NCI-H128 (cell line): ENCODE results near the gene TCEA3.

Experiments
- DNase-seq: peaks from one replicate; lab custom pipeline; 2025; ENCODE audit not compliant: unreplicated experiment; lab: John Stamatoyannopoulos, UW

The TCEA3 gene

DNA sequence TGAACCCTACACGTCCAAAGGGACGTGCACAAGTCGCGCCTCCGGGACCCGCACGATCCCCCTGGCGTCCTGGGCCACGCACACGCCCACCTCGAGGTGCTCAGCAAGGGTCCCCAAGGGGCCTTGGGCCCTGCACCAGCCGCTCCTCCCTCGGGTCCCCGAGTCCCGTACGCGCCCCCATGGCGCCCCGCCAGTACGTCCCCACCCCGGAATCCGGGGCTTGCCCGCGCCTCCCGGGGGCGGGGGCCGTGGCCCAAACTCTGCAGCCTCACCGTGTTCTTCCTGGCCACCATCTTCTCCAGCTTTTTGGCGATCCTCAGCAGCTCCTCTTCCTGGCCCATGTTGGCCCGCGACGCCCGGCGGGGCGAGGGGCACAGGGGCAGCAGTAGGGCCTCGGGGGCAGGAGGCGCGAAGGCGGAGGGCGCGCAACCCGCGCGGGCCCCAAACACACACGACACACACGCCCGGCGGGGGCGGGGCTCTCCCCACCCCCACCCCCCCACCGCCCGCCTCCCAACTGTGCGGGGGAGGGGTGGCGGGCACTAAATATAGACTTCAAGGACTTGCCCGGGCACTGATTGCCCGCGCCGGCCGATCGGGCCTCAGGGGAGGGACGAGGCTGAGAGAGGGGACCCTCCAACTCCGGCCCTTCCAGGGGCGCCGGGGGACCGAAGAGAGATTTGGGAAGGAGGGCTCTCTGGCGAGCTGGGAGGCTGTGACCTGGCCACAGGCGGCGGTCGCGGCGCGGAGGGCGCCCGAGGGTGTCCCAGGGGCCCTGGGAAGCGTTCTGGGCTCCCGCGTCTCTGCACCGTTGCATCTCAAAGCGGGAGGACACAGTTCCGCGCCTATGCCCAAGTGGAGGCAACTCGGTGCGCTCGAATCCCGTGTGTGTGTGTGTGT, at the start of gene TCEA3:
TSS of gene TCEA3 (minus strand) at position 456 of the 900 bp plus-strand sequence. CDS start at position 341, 115 bp downstream.
- DNase-seq, result no peak

GRCh38 chr1:23473037-23473800, 48.7 kb upstream of the TCEA3 start:
- DNase-seq, result no peak

- no peak for DNase-seq
Measured at GRCh38 chr1:23472351-23473036, 47.9 kb upstream of the TCEA3 start.

DNA sequence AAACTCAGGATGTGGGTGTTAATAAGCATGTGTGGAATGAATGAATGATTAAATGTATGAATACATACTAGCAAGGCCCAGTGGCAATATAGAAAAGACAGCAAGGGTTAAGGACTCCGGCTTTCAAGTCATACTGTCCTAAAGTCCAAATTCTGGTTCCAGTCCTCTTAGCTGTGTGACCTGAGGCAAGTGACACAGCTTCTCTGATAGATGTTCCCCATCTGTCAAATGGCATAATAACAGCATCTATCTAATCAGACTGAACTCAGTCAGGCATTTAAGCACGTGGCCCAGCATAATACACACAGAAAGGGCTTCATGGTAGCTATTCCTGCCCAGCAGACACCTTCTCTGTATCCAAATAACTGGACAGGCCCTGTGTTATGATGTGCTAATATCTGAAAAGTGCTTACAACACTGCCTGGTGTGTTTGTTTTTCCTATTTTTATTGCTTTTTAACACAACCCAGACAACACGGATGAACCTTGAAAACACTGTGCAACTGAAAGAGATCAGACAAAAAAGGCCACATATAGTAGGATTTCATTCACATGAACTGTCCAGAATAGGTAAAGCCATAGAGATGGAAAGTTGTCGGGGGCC, 47.0 kb upstream of the TCEA3 start:
- no peak for DNase-seq

GRCh38 chr1:23470282-23471070, 45.9 kb upstream of the TCEA3 start:
- DNase-seq, result no peak

- DNase-seq, result no peak
Measured at GRCh38 chr1:23469372-23469982, 44.9 kb upstream of the TCEA3 start.

DNA sequence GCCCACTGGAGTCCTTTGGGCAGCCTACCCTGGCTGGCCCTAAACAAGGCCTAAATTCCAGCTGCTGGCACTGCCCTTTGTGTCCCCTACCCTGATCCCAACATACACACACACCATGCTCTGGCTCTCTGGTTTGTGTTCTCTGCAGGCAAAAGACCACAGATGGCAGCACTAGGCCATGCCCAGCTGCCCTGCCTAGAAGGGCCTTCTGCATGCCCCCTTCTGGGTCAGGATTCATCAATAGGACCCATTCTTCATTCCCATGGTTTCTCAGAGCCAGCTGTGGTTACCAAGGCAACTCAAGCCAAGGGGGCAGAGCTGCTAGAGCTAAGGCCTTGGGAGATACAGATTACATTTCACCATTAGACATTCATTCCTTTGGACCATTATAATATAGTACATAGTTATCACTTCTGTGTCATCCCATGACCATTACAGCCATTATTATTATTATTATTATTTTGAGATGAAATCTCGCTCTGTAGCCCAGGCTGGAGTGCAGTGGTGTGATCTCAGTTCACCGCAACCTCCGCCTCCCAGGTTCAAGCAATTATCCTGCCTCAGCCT, 42.0 kb upstream of the TCEA3 start:
- no peak for DNase-seq

DNA sequence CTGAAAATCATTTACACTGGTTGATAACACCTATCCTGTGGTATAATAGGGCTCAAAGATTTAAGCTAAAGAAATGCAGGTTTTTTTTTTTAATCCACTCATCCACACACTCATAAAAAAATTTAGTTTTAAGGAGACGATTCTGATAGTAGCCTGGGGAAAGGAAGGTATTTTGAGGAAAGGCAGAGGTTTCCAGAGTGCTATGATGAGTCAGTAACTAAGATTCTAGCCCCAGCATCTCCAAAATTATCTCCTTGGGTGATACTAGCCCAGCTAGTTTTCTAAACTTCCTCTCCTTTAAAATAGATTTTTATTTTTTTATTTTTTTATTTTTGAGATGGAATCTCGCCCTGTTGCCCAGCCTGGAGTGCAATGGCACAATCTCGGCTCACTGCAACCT, 38.7 kb upstream of the TCEA3 start:
- DNase-seq, result no peak

DNA sequence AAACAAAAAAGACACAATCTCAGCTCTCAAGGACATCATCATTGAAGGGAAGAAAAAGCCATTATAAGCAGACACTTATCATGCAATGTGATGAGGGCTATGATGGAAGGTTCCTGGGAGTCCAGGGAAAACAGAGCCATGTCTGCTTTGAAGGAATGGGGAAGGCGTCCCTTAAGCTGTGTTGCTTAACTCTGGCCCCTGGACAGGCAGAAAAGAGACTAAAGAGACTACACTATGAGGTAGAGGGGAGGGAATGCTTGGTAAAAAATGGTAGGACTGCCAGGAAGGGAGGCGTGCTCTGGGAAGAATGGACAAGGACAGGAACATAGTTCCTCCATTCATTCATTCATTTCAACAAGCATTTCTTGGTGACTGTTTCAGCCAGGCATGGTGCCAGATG, 38.2 kb upstream of the TCEA3 start:
- DNase-seq, result no peak

DNA sequence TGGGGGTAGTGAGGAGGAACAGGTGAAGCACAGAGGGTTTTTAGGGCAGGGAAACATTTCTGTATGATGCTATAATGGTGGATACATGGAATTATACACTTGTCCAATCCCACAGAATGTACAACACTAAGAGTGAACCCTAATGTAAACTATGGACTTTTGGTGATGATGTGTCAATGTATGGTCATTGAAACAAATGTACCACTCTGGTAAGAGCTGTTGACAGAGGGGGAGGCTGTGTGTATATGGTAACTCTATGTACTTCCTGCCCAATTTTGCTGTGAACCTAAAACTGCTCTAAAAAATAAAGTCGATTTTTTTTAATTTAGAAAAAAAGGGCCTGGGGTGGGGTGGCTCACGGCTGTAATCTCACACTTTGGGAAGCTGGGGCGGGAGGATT, 36.5 kb upstream of the TCEA3 start:
- DNase-seq, result no peak

- no peak for DNase-seq
Measured at GRCh38 chr1:23460519-23460918, 36.0 kb upstream of the TCEA3 start.

DNA sequence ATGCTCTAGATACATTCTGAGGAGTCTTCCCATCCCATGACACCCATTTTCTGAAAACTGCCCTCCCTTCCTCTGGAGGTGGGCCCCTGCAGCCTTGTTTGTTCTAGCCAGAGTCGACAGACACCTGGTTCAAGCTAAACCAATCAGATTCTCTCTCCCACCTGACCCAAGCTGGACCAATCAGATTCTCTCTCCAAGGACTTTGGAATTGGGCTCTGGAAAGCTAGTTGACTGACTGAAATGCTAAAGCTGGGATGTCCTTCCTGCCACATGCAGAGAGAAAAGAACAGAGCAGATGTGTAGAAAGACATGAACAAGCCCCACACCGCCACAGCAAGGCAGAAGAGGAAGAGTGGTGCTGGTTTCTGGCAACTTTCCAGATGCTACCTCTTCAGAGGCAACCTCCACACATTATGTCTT, 34.8 kb upstream of the TCEA3 start:
- DNase-seq, result no peak

- no peak for DNase-seq
Measured at GRCh38 chr1:23456226-23456625, 31.7 kb upstream of the TCEA3 start.

- no peak for DNase-seq
Measured at GRCh38 chr1:23453455-23454000, 29.0 kb upstream of the TCEA3 start.

GRCh38 chr1:23452011-23452411, 27.5 kb upstream of the TCEA3 start:
- DNase-seq, result no peak

DNA sequence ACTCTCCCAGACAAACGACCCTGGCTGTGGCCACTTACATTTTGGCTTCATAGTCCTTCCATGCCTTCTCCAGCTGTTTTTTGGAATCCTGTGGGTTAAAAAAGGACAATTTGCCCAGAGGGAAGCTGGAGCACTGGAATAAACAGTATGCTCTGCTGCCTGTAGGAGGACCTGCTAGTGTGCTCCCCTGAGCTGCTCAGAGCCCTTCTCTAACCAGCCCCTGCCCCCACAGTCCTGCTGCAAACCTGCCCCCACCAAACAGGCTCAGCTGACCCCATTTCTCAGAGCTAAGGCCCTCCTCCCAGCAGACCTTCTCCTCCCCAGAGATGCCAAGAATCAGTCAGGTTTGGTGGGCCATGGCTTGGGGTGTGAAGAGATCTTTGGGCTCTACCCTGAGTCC, 26.9 kb upstream of the TCEA3 start:
- no peak for DNase-seq

DNA sequence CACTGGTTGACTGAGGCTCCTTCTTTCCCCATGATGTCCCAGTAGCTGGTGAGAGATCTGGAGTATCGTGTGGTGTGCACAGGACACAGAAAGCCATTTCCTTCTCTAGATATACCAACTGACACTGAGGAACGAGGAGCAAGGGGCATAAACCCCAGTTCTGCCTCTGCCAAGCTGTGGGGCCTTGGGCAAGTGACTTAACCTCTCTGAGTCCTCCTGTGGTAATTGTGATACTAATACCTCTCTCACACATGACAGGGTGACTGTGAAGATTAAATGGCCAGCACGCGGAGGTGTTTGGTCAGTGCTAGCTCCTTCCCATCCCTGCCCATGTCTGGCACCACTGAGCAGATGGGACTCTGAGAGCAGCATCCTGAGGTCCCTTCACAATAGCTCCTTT, 26.3 kb upstream of the TCEA3 start:
- DNase-seq, result no peak

DNA sequence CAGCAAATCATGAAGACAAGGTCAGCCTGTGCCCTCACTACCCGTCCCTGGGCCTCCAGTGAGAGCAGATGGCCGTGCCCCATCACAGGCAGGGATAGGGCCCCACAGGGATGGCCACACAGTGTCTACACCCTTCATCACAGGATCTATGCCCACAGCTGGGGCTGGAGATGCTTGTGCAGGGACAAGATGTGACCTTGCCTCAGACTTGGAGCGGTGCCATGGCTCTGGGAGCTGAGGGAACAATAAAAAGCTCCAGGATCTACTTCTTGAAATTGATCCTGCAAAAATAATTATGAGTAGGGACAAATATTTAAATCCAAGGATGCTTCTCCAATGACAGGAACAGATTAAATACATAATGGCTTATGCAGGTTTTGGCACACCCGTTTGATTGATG, 25.4 kb upstream of the TCEA3 start:
- no peak for DNase-seq

DNA sequence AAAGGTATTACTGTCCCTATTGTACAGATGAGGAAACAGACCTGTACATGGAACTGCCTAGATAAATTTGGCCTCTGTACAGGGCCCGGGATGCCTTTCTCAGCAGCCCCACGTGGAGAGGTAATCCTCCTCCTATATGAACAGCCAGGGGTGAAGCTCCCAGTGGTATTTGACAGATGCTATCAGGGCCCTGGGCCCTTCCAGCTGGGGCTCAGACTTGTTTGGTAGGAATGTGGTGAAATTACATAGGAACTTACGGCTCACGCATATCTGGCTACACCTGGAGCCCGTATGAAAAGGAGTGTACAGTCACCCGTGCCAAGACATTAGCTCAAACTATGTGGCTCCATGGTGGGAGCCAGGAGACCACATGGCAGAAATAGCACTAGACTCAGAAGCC, 24.8 kb upstream of the TCEA3 start:
- no peak for DNase-seq
